HCT116 (cell line): ENCODE measurements around the gene TTLL9. TPM values are rescaled to one million over a fixed set of nuclear protein-coding genes. Genes with fewer than 3 reads are reported as not detected.

Experiments used
- ATAC-seq: fragments of 200-7000 bp; cut with Tn5 transposase; 2 replicates; pipeline ENCODE4 v1.9.1; 2020; ENCODE audit warnings: mild to moderate bottlenecking, moderate library complexity
- BruUV-seq: library from RNA; stranded (reverse); fragments of 400-500 nt; replicated peaks from 2 replicates; lab custom pipeline; 2021; lab: Mats Ljungman, UMichigan
- CTCF ChIA-PET: fragments of 300-600 bp; sonication (Branson Sonifier 250); formaldehyde crosslinking; loops from one replicate; lab custom pipeline; 2021; ENCODE audit warnings: antibody characterized with exemption; lab: Charles Lee
- POLR2A ChIA-PET: fragments of 300-600, 350-600 bp; sonication (Branson Sonifier 250); formaldehyde crosslinking; loops from one replicate; lab custom pipeline; 2021; ENCODE audit warnings: antibody characterized with exemption; lab: Charles Lee
- RAD21 ChIA-PET, 2 experiments: fragments of 300-600 bp; sonication (Branson Sonifier 250); formaldehyde crosslinking; loops; one replicate each; lab custom pipeline; 2023; ENCODE audit warnings: low total read pairs in 2 of 2; ENCODE audit not compliant: uncharacterized antibody in 2 of 2, unreplicated experiment in 2 of 2, low non-redundant PET in 1 of 2; lab: Charles Lee
- DNase-seq: peaks from one replicate; pipeline ENCODE4 v3.0.0-alpha.2; 2010; ENCODE audit warnings: low read depth, low spot score
- H2AFZ ChIP-seq: fragments of 200-600 bp; shearing (Covaris generic), sonication (generic); 2 replicates; pipeline ENCODE4 v1.6.1; 2017; ENCODE audit warnings: low read depth, mixed run types, mixed read lengths, antibody characterized with exemption, low read length; ENCODE audit not compliant: poor library complexity, severe bottlenecking
- H3K27ac ChIP-seq: 2 replicates; pipeline ENCODE4 v1.5.1; 2012; ENCODE audit warnings: low read depth, low read length
- H3K27me3 ChIP-seq: fragments of 200-600 bp; sonication (generic); 2 replicates; pipeline ENCODE4 v1.6.1; 2016; ENCODE audit warnings: mixed run types, low read length, mixed read lengths; ENCODE audit not compliant: insufficient read depth
- H3K36me3 ChIP-seq, 2 experiments: fragments of 200-500 bp in 1 of 2; fragments of 200-600 bp in 1 of 2; sonication (Bioruptor generic) in 1 of 2; sonication (generic) in 1 of 2; 2 replicates each; pipeline versions ENCODE4 v1.5.1 to v1.6.1; 2014 to 2016; ENCODE audit warnings: low read length in 2 of 2, inconsistent platforms in 1 of 2, mixed read lengths in 1 of 2, mixed run types in 1 of 2; ENCODE audit not compliant: insufficient read depth in 2 of 2, control insufficient read depth in 1 of 2
- H3K4me1 ChIP-seq, 2 experiments: fragments of 200-600 bp in 1 of 2; sonication (generic) in 1 of 2; 2 replicates each; pipeline versions ENCODE4 v1.5.1 to v1.6.1; 2012 to 2017; ENCODE audit warnings: low read length in 2 of 2, inconsistent platforms in 1 of 2, mild to moderate bottlenecking in 1 of 2, mixed read lengths in 1 of 2, mixed run types in 1 of 2, moderate library complexity in 1 of 2; ENCODE audit not compliant: insufficient read depth in 2 of 2, control insufficient read depth in 1 of 2
- H3K4me2 ChIP-seq: fragments of 200-600 bp; sonication (generic); 2 replicates; pipeline ENCODE4 v1.6.1; 2017; ENCODE audit warnings: mixed run types, low read length, mixed read lengths
- H3K4me3 ChIP-seq, 2 experiments: fragments of 200-600 bp in 1 of 2; sonication (generic) in 1 of 2; replicated peaks in 1 of 2; 2 replicates each; pipeline ENCODE4 v1.5.1; 2011 to 2016; ENCODE audit warnings: low read length in 2 of 2, control low read depth in 1 of 2, low read depth in 1 of 2, mild to moderate bottlenecking in 1 of 2, mixed read lengths in 1 of 2, mixed run types in 1 of 2
- H3K79me2 ChIP-seq: fragments of 200-600 bp; sonication (generic); 2 replicates; pipeline ENCODE4 v1.6.1; 2017; ENCODE audit warnings: mild to moderate bottlenecking, mixed run types, low read length, moderate library complexity, mixed read lengths; ENCODE audit not compliant: insufficient read depth
- H3K9ac ChIP-seq: fragments of 200-600 bp; sonication (generic); 2 replicates; pipeline ENCODE4 v1.6.1; 2016; ENCODE audit warnings: low read length, mixed read lengths
- H3K9me2 ChIP-seq: fragments of 200-600 bp; sonication (generic), shearing (Covaris generic); 2 replicates; pipeline ENCODE4 v1.6.1; 2017; ENCODE audit warnings: mixed run types, mild to moderate bottlenecking, moderate library complexity; ENCODE audit not compliant: insufficient read depth
- H3K9me3 ChIP-seq, 2 experiments: fragments of 200-500 bp in 1 of 2; fragments of 200-600 bp in 1 of 2; sonication (Bioruptor generic) in 1 of 2; sonication (generic) in 1 of 2; 2 replicates each; pipeline ENCODE4 v1.6.1; 2014 to 2017; ENCODE audit warnings: low read length in 2 of 2, mixed read lengths in 2 of 2, inconsistent platforms in 1 of 2, low read depth in 1 of 2, mild to moderate bottlenecking in 1 of 2, mixed run types in 1 of 2, moderate library complexity in 1 of 2; ENCODE audit not compliant: control insufficient read depth in 1 of 2, insufficient read depth in 1 of 2
- H4K20me1 ChIP-seq: fragments of 200-600 bp; sonication (generic), shearing (Covaris generic); 2 replicates; pipeline ENCODE4 v1.6.1; 2017; ENCODE audit warnings: mixed run types, mild to moderate bottlenecking, moderate library complexity; ENCODE audit not compliant: insufficient read depth
- CBX3 ChIP-seq: IDR thresholded peaks from 2 replicates; pipeline ENCODE4 v1.6.1; 2012; ENCODE audit warnings: low read depth
- CEBPB ChIP-seq: IDR thresholded peaks from 2 replicates; pipeline ENCODE4 v1.6.1; 2012; ENCODE audit warnings: low read depth
- ELF1 ChIP-seq: IDR thresholded peaks from 2 replicates; pipeline ENCODE4 v1.6.1; 2012; ENCODE audit warnings: low read depth, borderline replicate concordance
- EZH2 ChIP-seq: fragments of 200-600 bp; sonication (generic); IDR thresholded peaks from 2 replicates; pipeline ENCODE4 v1.6.1; 2017; ENCODE audit warnings: antibody characterized with exemption, mixed run types
- EZH2phosphoT487 ChIP-seq: fragments of 200-600 bp; IDR thresholded peaks from 2 replicates; pipeline ENCODE4 v1.6.1; 2018; ENCODE audit warnings: antibody characterized with exemption, borderline replicate concordance
- FOSL1 ChIP-seq: IDR thresholded peaks from 2 replicates; pipeline ENCODE4 v1.6.1; 2012; ENCODE audit warnings: low read depth
- JUND ChIP-seq: IDR thresholded peaks from 2 replicates; pipeline ENCODE4 v1.6.1; 2012
- POLR2A ChIP-seq: IDR thresholded peaks from 2 replicates; pipeline ENCODE4 v1.7.0; 2011; ENCODE audit warnings: borderline replicate concordance; ENCODE audit not compliant: insufficient read depth, insufficient read length; ENCODE audit errors: extremely low read depth
- POLR2AphosphoS5 ChIP-seq: IDR thresholded peaks from 2 replicates; pipeline ENCODE4 v1.6.1; 2011; ENCODE audit warnings: mild to moderate bottlenecking, low read depth, low read length, moderate library complexity
- RAD21 ChIP-seq: IDR thresholded peaks from 2 replicates; pipeline ENCODE4 v1.6.1; 2012; ENCODE audit warnings: low read depth, mild to moderate bottlenecking
- SP1 ChIP-seq: IDR thresholded peaks from 2 replicates; pipeline ENCODE4 v1.6.1; 2012; ENCODE audit warnings: low read depth
- YY1 ChIP-seq: IDR thresholded peaks from 2 replicates; pipeline ENCODE4 v1.6.1; 2011; ENCODE audit warnings: low read length, low read depth, moderate library complexity, mild to moderate bottlenecking; ENCODE audit not compliant: insufficient replicate concordance; ENCODE audit errors: extremely low read depth
- intact Hi-C: fragments of 100-400 bp; cut with micrococcal nuclease; formaldehyde crosslinking; loops from 2 replicates; pipeline ENCODE4 v1.10.0; 2022
- total RNA-seq: library from RNA; stranded (reverse); gene quantifications from one replicate; pipeline ENCODE4 v1.2.1, GENCODE V29; 2021; ENCODE audit not compliant: unreplicated experiment
- TF ChIP-seq, protein P1 (sequence below): IDR thresholded peaks from 2 replicates; pipeline ENCODE4 v1.6.1; 2012
- TF ChIP-seq, protein P2 (sequence below), 3 experiments: fragments of 200-600 bp in 1 of 3; sonication (generic) in 1 of 3; IDR thresholded peaks in 2 of 3; conservative IDR thresholded peaks in 1 of 3; 2 replicates each; pipeline ENCODE4 v1.5.1; 2012 to 2017; ENCODE audit warnings: low read depth in 2 of 3, low read length in 2 of 3, antibody characterized with exemption in 1 of 3, borderline replicate concordance in 1 of 3, control low read depth in 1 of 3, mild to moderate bottlenecking in 1 of 3, mixed read lengths in 1 of 3, mixed run types in 1 of 3, moderate library complexity in 1 of 3; ENCODE audit not compliant: insufficient read depth in 1 of 3

TTLL9 gene
- total RNA-seq, 1 experiment from 2014 or later = not detected

GRCh38 chr20:31862506-31862905, 7.9 kb upstream of the TTLL9 start:
- Histone ChIP-seq H3K4me1 (peaks cover 15 to 20% of the 10 kb centered on the region in 2 experiments; a peak in 3 of 4 replicates), H3K4me2 (no peak overlapping the region), H3K79me2 (no peaks in the 10 kb centered on the region), H4K20me1 (no peaks in the 10 kb centered on the region), H3K9ac (no peak overlapping the region), H3K36me3 (no peaks in the 10 kb centered on the region), H3K4me3 (no peak overlapping the region), H3K9me2 (no peaks in the 10 kb centered on the region), H3K27me3 (no peaks in the 10 kb centered on the region), H3K9me3 (no peaks in the 10 kb centered on the region), H3K27ac (no peak overlapping the region), H2AFZ (no peak overlapping the region)
- ChIA-PET CTCF (interaction anchor here (3.7 kb wide), 1 partner anchor 11 kb away, joined by 20 read pairs; no protein-coding TSS in a partner anchor), POLR2A (interaction anchor here (1.1 kb wide), 1 partner anchor 155 kb away, joined by 3 read pairs; no protein-coding TSS in a partner anchor), RAD21 (no interaction called here)
- no TSS peak for BruUV-seq
- no peak for ATAC-seq
- intact Hi-C loops = no loop called here
- TF ChIP-seq EZH2phosphoT487 (no peak), CEBPB (no peak), JUND (no peak), EZH2 (no peak), CBX3 (no peak), RAD21 (no peak), POLR2A (no peak), YY1 (no peak), FOSL1 (no peak), ELF1 (no peak), POLR2AphosphoS5 (no peak), SP1 (no peak)
- TF ChIP-seq, protein P1, sequence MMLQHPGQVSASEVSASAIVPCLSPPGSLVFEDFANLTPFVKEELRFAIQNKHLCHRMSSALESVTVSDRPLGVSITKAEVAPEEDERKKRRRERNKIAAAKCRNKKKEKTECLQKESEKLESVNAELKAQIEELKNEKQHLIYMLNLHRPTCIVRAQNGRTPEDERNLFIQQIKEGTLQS = no peak
- TF ChIP-seq, protein P2, sequence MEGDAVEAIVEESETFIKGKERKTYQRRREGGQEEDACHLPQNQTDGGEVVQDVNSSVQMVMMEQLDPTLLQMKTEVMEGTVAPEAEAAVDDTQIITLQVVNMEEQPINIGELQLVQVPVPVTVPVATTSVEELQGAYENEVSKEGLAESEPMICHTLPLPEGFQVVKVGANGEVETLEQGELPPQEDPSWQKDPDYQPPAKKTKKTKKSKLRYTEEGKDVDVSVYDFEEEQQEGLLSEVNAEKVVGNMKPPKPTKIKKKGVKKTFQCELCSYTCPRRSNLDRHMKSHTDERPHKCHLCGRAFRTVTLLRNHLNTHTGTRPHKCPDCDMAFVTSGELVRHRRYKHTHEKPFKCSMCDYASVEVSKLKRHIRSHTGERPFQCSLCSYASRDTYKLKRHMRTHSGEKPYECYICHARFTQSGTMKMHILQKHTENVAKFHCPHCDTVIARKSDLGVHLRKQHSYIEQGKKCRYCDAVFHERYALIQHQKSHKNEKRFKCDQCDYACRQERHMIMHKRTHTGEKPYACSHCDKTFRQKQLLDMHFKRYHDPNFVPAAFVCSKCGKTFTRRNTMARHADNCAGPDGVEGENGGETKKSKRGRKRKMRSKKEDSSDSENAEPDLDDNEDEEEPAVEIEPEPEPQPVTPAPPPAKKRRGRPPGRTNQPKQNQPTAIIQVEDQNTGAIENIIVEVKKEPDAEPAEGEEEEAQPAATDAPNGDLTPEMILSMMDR (IDR thresholded peaks at IDR 0.05 in 2 of 3, conservative IDR thresholded peaks at IDR 0.05 in 1 of 3; ENCODE audit: borderline replicate concordance in 1 of 3, insufficient read depth in 1 of 3, low read depth in 2 of 3, low read length in 2 of 3) = no peak
- no peak for DNase-seq
